ENCODE results near the gene PTTG1IP. TPM values are rescaled to one million over a fixed set of nuclear protein-coding genes. Genes with fewer than 3 reads are reported as not detected.

The PTTG1IP gene
- total and polyA plus RNA-seq, 3 donors from 2014 or later = 171 to 195 (median 190) TPM

- H3K4me1 ChIP-seq = no peaks in the 10 kb centered on the region
- TF ChIP-seq CTCF (IDR thresholded peaks at IDR 0.05) (no peak), POLR2A (IDR thresholded peaks at IDR 0.05) (no peak)
- no peak for DNase-seq
- intact Hi-C loops (cut with DNase I; ENCODE audit: low total_unique reads) = no loop called here
- no peaks in the 10 kb centered on the region for H3K9me3 ChIP-seq
- H3K4me3 ChIP-seq = no peak overlapping the region
- WGBS, 2 donors = 83 to 85% methylated on average over 9 to 18 of the region's 18 CpGs
- H3K36me3 ChIP-seq (ENCODE audit: low read depth, missing control alignments) = no peaks in the 10 kb centered on the region
- H3K27me3 ChIP-seq = no peaks in the 10 kb centered on the region
- H3K27ac ChIP-seq = no peak overlapping the region
Measured at GRCh38 chr21:44903050-44903685, 29.7 kb upstream of the PTTG1IP start.

- TF ChIP-seq CTCF (IDR thresholded peaks at IDR 0.05) = no peak
- TF ChIP-seq POLR2A (IDR thresholded peaks at IDR 0.05) = no peak
- no peaks in the 10 kb centered on the region for H3K36me3 ChIP-seq (ENCODE audit: low read depth, missing control alignments)
- DNase-seq = no peak
- no peaks in the 10 kb centered on the region for H3K9me3 ChIP-seq
- intact Hi-C loops (cut with DNase I; ENCODE audit: low total_unique reads) = no loop called here
- no peak overlapping the region for H3K27ac ChIP-seq
- H3K27me3 ChIP-seq = no peaks in the 10 kb centered on the region
- no peak overlapping the region for H3K4me3 ChIP-seq
- H3K4me1 ChIP-seq = no peaks in the 10 kb centered on the region
- WGBS, 2 donors = 82 to 87% methylated on average over 30 of the region's 30 CpGs
Measured at GRCh38 chr21:44902268-44903049, 29.0 kb upstream of the PTTG1IP start.

- no peaks in the 10 kb centered on the region for H3K4me1 ChIP-seq
- no peak for DNase-seq
- TF ChIP-seq CTCF (IDR thresholded peaks at IDR 0.05) = no peak
- no peak for TF ChIP-seq POLR2A (IDR thresholded peaks at IDR 0.05)
- no peaks in the 10 kb centered on the region for H3K36me3 ChIP-seq (ENCODE audit: low read depth, missing control alignments)
- no peak overlapping the region for H3K27ac ChIP-seq
- no peaks in the 10 kb centered on the region for H3K9me3 ChIP-seq
- 76 to 81% methylated on average over 20 to 26 of the region's 27 CpGs for WGBS, 2 donors
- no peak overlapping the region for H3K4me3 ChIP-seq
- no peaks in the 10 kb centered on the region for H3K27me3 ChIP-seq
- intact Hi-C loops (cut with DNase I; ENCODE audit: low total_unique reads) = no loop called here
Measured at GRCh38 chr21:44901391-44902074, 28.0 kb upstream of the PTTG1IP start.

GRCh38 chr21:44900559-44901251, 27.2 kb upstream of the PTTG1IP start:
- intact Hi-C loops (cut with DNase I; ENCODE audit: low total_unique reads) = no loop called here
- Histone ChIP-seq H3K36me3 (ENCODE audit: low read depth, missing control alignments) (no peaks in the 10 kb centered on the region), H3K27me3 (no peaks in the 10 kb centered on the region), H3K4me3 (no peak overlapping the region), H3K9me3 (no peaks in the 10 kb centered on the region), H3K4me1 (no peaks in the 10 kb centered on the region), H3K27ac (no peak overlapping the region)
- DNase-seq = no peak
- 85 to 92% methylated on average over 15 to 28 of the region's 28 CpGs for WGBS, 2 donors
- TF ChIP-seq POLR2A (IDR thresholded peaks at IDR 0.05) (no peak), CTCF (IDR thresholded peaks at IDR 0.05) (no peak)

All from testis (tissue), 3 donors.